D721Med (cell line): ENCODE data around the gene ARHGAP24.
A peak's percentile ranks its signal among the peaks of the same experiment; 100 is the strongest.
"Not testable (repeated sequence)": the region's sequence is repeated elsewhere in the genome, so short reads cannot be mapped to it uniquely, and the experiment has no call there.

Source experiments
- DNase-seq: peaks from one replicate; pipeline ENCODE4 v3.0.0; 2011; ENCODE audit warnings: low spot score; ENCODE audit not compliant: insufficient read length
- FAIRE-seq: peaks from 2 replicates; lab custom pipeline; 2011; peaks lifted over from hg19 to GRCh38; lab: Jason Lieb, UNC
- CTCF ChIP-seq: IDR thresholded peaks from 2 replicates; pipeline ENCODE4 v1.5.1; 2012; ENCODE audit warnings: mild to moderate bottlenecking, control low read depth; ENCODE audit not compliant: insufficient read depth; ENCODE audit errors: missing control alignments

Gene ARHGAP24

GRCh38 chr4:85956293-85956945, 481.5 kb downstream of the ARHGAP24 start:
- TF ChIP-seq CTCF: no peak
- DNase-seq: no peak
- FAIRE-seq: no peak

- FAIRE-seq: no peak
- no peak for DNase-seq
- TF ChIP-seq CTCF: no peak
These were observed 486.9 kb downstream of the ARHGAP24 start for GRCh38 chr4:85961887-85962286.

GRCh38 chr4:85963231-85963630, 488.3 kb downstream of the ARHGAP24 start:
- TF ChIP-seq CTCF: no peak
- DNase-seq (no peak), FAIRE-seq (no peak)

- DNase-seq (no peak), FAIRE-seq (no peak)
- peak; percentile 25 for TF ChIP-seq CTCF
These were observed 489.3 kb downstream of the ARHGAP24 start for GRCh38 chr4:85964298-85964697.

- not testable (repeated sequence) for DNase-seq, FAIRE-seq
These were observed 490.1 kb downstream of the ARHGAP24 start for GRCh38 chr4:85965017-85965416.

- DNase-seq (no peak), FAIRE-seq (no peak)
- no peak for TF ChIP-seq CTCF
These were observed 490.6 kb downstream of the ARHGAP24 start for GRCh38 chr4:85965529-85965928.

GRCh38 chr4:85966373-85966772, 491.4 kb downstream of the ARHGAP24 start:
- TF ChIP-seq CTCF: no peak
- FAIRE-seq (no peak), DNase-seq (no peak)
